NCI-H748 (cell line): Measurements from ENCODE around the gene RAP1GAP2.
A peak's percentile ranks its signal among the peaks of the same experiment; 100 is the strongest.
"Not testable (repeated sequence)": the region's sequence is repeated elsewhere in the genome, so short reads cannot be mapped to it uniquely, and the experiment has no call there.

Experiments
- DNase-seq: peaks from one replicate; lab custom pipeline; 2025; ENCODE audit not compliant: unreplicated experiment; lab: John Stamatoyannopoulos, UW

The RAP1GAP2 gene

DNA sequence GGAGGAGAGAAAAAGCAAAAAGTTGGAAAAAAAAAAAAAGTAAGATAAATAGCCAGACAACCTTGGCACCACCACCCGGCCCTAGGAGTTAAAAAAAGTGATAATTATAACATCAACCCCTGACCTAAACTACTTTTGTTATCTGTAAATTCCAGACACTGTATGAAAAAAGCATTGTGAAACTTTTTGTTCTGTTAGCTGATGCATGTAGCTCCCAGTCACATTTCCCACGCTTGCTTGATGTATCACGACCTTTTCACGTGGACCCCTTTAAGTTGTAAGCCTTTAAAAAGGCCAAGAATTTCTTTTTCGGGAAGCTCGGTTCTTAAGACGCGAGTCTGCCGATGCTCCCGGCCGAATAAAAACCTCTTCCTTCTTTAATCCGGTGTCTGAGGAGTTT lies 10.9 kb upstream of the RAP1GAP2 start:
- DNase-seq, result not testable (repeated sequence)

DNA sequence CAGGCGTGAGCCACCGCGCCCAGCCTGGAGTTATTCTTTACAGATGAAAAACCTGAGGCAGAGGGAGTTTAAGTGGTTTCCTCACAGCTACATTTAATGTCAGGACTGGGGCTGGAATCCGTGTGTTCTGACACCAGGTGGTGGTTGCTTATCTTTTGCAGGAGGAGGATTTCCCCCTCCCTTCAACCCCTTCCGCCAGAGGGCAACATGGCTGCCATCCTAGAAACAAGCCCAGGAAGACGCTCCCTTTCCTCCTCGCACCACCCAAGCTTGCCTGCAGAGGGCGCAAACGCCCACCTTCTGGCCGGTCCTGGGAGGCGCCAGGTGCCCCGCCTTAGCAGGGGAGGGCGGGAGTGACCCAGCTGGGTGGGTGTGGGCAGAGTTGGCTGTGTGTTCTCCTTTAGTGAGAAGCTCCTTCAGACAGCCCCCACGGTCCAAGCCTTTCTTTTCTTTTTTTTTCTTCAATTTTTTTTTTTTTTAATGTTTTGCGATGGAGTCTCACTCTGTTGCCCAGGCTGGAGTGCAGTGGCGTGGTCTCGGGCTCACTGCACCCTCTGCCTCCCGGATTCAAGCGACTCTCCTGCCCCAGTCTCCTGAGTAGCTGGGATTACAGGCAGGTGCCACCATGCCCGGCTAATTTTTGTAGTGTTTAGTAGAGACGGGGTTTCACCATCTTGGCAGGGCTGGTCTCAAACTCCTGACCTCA lies 9.9 kb upstream of the RAP1GAP2 start:
- DNase-seq, result peak; percentile 94

DNA sequence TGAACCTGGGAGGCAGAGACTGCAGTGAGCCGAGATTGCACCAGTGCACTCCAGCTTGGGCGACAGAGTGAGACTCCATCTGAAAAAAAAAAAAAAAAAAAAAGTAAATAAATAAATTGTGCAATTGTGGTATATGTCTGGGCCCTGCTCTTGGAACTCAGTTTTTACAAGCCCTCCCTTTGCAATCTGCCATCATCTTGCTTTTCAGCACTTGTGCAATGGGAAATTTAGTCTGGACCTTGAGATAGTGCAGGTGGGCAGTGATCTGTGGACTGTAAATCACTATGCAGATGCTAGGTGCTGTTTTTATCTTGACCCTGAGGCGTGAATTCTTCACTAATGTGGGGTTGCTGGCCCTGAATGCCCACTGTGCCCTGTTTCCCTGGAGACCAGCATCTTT lies 6.5 kb upstream of the RAP1GAP2 start:
- no peak for DNase-seq

DNA sequence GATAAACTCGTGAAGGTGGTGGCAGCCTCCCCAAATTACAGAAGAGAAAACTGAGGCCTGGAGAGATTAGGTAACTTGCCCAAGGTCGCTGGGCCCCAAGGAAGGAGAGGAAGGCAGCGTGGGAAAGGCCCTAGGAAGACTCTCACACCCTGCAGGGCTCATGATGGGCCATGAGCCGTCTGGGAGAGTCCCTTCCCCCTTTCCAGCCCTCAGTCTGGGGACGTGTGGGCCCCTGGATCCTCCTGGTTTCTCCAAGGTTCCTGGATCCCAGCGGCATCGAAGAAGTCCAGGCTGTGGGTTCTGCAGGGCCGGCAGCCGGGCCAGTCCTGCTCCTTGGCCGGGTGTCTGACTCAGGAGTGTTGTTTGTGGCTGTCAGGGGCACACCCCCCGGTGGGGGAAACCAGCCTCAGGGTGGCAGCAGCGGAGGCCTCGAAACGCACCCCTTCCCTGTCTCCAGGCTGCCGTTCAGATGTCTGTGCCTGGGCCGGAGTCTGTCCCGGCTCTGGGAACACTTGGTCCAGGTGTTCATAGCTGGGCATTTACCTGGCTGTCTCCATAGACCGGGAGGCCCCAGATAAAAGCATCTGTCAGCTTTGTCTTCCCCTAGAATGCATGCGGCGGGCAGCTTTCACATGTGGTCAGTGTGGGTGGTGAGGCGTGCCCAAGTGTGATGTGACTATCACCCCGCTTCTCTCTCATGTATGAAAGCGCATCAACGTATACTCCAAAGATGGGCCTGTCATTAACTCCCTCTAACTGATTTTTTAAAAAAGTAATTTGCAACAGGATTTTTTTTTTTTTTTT lies 3.7 kb upstream of the RAP1GAP2 start:
- no peak for DNase-seq

DNA sequence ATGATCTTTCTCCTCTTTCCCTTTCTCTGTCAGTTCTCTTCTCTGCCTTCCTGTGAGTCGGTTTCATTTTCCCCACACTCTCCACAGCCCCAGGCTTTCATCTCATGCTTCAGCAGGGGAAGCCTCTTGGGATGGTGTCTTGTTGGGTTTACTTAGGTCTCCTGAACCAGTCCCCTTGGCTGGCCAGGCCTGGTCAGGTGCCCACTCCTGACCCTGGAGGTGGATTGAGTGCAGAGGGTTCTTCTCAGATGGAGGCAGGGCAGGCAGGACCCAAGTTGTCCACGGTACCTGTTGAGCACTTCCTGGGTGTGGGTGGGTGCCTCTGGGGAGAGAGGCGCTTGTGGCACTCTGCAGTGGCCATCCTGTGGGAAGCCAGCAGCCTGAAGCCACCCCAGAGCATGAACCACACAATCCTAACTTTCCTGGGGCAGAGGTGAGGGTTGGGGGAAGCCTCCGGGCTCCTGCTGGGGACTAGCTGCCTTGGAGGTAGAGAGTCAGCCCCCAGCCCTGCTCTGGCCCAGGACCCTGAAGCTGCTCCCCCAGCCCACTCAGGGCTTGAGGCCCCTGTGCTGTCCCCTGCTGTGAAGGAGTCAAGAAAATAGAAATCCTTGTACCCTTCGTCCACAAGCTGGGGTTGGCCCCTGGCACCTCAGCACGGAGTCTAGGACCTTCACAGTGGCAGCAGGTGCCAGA lies 2.0 kb upstream of the RAP1GAP2 start:
- DNase-seq, result no peak

DNA sequence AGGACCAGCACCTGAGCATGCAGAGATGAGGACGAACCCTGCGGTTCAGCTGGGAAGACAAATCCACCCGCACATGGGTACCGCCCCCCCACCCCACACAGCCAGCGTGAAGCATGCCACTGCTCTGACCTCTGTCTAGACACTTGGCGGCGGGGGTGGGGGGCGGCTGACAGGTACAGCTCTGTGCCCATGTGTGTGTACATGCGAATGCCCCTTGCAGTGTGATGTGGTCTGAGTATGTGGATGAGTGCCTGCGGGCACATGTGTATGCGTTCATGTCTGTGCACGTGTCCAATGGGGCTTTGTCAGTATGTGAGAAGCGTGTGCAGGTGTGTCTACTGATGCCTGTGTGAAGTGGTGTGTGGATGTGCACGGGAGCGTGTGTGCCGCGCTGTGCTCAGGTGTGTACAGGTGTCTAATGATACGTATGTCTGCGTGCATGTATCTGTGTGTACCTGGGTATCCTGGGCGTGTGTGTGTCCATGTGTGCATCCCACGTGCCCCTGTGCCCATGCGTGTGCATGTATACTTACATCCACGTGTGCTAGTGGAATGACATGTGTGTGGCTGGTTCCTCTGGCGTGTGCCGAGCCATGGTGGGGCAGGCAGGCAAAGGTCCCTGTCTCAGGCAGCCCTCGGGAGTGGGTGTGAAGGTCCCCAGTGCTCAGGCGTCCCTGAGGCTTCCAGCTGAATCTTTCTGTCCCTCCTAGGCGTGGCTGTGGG lies 636 bp upstream of the RAP1GAP2 start:
- no peak for DNase-seq

DNA sequence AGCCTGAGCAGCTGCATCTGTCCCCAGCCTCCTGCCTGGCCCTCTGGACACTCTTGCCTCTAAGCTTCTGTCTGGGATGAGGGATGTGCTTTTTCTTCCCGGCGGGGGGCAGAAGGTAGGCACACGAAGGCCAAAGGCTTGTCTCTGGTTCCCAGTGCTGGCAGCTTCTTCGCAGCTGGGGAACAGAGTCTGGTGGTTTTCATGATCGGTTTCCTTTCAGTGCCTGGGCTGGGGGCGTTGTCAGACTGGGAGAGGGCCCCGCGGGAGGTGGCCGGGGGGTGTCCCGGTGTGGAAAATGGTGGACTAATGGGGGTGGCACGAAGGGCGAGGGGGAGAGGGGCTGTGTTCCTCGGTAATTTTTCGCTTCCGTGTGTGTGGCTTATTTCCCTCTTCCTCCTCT lies 988 bp downstream of the RAP1GAP2 start:
- no peak for DNase-seq

DNA sequence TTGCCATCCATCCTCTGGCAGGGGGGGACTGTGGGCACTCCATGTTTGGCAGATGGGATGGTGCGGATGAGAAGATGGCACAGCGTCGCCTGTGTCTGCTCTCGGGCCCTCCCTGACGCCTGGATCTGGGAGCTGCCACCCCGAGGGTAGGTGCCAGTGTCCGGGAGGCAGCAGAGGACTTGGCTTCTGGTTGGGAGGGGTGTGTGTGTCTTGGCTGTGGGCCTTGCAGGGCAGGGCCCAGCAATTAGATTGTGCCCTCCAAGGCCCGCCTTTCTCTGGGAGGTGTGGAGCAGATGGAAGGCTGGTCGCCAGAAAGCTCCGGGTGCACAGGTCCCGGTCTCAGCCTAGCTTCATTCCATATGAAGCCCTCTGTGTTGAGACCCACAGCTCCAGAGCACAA lies 1.4 kb downstream of the RAP1GAP2 start:
- DNase-seq, result no peak

DNA sequence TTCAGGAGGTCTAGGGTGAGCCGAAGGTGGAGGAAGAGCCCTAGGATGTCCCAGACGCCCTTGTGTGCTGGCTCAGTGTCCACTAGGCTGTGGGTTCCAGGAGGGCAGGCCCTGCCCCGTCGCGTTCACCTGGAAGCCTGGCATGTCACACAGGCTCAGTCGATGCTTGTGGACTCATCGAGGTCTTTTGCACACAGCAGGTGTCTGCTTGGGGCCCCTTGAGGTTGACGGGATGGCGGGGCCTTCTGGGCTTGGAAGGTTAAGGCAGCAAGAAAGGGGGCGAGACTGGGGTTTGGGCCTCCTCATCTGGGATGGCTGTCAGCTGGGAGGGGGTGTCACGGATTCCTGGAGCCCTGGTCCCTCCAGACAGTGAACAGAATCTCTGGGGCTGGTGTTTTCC lies 1.9 kb downstream of the RAP1GAP2 start:
- no peak for DNase-seq

DNA sequence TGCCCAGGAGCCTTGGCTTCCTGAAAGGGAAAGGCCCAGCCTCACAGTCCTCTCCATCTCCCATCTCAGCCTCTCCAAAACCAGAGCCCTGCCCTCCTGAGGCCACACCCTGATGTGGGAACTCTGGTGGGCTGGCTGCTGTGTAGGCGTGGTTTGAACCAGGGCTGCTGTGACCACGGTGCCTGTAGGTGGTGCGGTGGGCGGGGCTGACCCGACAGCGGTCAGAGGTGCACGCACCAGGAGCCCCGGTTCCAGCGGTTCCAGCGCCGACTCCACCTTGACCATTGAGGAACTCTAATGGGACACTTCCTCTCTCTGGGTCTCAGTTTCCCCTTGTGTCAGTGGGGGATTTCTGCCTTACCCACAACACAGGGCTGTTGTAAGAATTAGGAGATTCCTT lies 2.4 kb downstream of the RAP1GAP2 start:
- no peak for DNase-seq

DNA sequence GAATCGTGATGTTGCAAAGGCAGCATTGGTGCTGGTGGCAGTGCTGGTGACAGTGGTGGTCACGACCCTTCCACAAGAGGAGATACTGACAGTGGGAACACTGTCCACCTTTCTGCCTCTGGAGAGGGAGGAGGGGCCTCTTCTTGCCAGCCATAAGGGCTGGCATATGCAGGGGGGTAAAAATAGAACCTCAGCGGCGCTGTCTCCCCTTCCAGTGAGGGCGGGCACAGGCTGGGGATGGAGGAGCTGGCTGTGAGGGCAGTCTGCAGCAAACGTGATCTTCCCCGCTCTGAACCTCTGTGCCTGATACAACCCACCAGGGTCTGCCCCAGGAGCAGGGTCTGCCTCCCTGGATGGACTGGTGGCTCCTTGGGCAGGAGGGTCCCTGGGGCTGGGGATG lies 3.4 kb downstream of the RAP1GAP2 start:
- no peak for DNase-seq

DNA sequence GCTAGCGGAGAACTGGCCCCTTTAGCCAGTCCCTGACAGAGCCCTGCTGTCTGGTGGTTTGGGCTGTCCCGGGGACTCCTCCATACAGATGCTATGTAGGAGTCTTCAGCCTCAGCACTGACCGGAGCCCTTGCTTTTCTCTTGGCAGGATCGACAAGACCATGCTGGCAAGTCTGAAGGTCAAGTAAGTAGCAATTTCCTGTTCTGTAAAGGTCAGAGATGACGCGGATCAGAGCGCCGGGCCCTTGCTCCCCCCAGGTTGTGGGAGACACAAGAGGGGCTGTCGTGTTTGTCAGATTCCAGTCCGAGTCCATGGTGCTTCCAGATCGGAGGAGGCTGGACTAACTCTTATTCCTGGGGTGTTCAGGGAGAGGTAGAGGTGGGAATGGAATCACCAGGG lies 4.1 kb downstream of the RAP1GAP2 start:
- no peak for DNase-seq

DNA sequence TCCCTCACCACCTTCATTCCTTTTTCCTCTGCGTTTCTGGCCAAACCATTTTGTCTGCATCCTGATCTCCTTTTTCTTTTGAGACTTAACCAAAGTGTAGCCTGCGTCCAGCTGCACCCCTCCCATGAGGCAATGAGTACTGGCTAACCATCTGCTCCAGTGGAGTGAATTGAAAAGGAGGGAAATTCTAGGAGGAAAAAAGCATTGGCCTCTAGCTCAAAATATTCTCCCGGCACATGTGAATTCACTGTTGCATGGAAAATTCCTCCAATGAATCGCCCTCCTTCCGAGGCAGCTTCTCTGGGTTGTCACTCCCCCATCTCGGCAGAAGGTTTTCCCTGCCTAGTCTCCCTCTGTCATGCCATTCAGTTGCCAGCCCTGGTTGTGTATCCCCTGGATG lies 5.6 kb downstream of the RAP1GAP2 start:
- DNase-seq, result no peak

DNA sequence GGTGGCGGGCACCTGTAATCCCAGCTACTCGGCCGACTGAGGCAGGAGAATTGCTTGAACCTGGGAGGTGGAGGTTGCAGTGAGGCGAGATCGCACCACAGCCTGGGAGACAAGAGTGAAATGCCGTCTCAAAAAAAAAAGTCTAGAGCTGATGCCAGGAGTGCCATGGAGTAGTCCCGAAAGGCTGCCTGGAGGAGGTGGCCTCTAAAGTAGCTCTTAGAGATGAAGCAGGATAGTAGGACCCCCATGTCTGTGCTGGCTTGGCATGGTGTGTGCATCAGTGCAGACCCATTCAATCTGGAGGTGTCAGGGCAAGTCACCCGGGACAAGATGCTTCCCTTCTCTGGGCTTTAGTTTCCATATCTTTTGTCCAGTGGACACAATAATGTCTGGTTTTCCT lies 6.3 kb downstream of the RAP1GAP2 start:
- DNase-seq, result no peak

DNA sequence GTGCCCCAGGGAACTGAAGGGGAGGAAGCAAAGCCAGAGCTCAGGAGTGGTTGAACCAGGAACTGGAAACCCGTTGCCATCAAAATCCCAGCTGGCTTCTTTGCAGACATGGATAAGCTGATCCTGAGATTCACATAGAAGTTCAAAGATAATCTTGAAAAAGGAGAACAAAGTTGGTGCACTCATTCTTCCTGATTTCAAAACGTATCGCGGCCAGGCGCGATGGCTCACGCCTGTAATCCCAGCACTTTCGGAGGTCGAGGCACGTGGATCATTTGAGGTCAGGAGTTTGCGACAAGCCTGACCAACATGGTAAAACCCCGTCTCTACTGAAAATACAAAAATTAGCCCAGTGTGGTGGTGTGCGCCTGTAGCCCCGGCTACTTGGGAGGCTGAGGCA lies 7.1 kb downstream of the RAP1GAP2 start:
- DNase-seq, result no peak

DNA sequence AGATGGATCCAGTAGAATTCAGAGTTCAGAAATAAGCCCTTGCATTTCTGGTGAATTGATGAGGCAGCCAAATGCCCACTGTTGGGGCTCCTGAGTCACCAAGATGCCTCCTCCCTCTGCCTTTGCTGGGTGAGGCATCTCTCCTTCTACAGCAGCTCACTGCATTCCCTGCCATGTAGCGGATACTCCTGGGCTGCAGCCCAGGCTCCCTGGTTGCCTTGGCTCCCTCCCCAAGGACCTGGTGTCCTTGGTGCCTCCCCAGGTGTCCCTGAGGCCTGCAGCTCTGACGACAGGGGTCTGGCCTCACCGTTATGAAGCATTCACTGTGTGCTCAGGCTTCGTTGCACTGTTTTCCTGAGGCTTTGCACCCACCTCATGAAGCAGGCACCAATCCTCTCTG lies 7.7 kb downstream of the RAP1GAP2 start:
- no peak for DNase-seq

DNA sequence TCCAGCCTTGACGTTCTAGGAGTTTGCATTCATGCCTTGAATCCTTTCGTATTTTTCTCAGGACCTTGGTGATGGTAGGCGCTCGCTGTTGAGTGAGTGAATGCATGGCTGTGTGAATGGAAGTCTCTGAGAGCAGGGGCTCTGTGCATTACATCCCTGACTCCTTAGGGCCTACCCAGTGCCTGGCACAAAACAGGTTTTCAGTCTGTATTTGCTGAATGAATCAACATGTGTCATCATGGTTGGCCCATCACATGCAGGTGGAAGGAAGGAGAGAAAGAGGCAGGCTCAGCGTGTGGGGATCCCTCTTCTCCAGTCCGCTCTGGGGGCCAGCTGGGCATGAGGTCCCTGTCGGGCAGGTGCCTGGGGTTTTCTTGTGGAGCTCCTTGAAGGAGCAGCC lies 8.7 kb downstream of the RAP1GAP2 start:
- no peak for DNase-seq

DNA sequence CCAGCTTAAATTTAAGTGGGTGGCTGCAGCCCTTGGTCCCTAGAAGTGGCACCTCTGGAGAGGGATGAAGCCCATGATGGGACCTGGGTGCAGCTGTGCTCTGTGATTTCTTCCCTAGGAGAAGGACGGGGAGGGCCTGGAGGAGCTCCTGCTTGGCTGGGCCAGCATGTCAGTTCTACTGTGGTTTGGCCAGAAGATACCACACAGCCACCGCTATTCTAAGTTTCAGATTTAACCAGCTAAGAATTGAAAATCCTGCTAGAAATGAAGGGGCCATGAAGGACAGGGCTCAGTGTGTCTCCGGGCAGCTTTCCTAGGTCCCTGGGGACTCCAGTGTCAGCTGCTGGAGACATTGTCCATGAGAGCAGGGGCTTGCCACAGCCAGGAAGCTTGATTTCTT lies 9.7 kb downstream of the RAP1GAP2 start:
- no peak for DNase-seq

DNA sequence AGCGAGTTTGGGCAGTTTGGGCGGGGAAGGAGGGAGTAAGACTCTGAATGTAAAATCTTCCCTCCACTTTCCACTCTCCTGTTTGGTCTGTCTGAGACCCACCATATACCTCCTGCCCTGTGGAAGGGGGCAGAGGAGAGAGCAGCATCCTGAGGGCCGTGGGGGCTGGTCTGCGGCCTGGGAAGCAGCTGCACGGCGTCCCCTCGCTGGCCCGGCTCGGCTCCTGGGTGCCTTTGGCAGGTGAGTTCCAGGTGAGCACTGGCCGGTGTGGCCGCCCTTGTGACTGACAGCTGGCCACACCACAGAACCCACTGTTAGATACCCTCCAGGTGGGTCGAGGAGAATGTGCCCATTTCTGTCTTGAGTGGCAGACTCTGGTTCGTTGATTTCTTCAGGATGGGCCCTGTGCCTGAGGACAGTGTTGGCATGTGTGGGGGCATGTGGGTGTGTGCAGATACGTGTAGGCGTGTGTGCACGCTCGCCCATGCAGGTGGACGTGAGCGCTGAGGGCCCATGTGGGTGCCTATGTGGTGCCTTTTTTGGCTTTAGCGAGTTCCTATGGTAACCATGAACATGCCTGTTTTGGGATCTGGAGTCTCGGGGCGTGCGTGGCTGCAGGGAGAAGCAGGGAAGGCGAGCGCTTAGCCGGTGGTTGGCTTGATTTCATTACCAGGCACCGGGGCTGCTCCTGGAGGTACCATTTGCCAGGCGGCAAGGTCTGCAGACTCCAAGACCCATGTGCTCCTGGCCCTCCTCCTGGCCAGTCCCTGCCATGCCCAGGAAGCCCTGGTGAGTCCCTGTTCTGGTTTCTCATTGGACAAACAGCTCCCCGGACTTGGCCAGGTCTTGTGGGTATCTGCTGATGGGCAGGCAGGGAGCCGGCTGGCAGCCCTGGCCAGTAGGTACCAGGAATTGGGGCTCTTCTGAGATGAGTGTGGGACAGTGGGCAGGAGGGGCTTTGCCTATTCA lies 12.4 kb downstream of the RAP1GAP2 start:
- no peak for DNase-seq

DNA sequence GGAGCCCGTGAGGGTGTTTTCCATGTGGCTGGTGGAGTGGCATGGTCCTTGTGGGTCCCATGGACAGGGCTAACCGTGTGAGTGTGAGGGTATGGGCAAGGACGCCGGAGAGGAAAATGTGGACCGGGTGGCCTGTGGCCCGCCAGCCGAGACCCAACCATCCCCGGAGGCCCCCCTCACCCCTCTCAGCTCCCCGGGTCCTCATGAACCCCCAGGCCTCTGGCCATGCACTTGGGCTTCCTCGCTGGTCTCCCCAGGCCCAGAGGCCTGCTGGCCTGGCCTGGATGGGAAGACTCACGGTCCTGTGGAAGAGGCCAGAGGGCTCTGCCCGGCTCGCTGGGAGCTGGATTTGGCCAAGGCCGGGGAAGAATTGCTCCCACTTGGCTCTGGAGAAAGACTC lies 13.1 kb downstream of the RAP1GAP2 start:
- DNase-seq, result no peak
